GM19324 (cell line): Measurements from ENCODE around the gene MYOM3.
"Not testable (repeated sequence)": the region's sequence is repeated elsewhere in the genome, so short reads cannot be mapped to it uniquely, and the experiment has no call there.

Source experiments
- ATAC-seq: cut with Tn5 transposase; IDR thresholded peaks from one replicate; pipeline ENCODE4 v1.9.1; 2021; ENCODE audit warnings: mild to moderate bottlenecking, moderate library complexity; ENCODE audit not compliant: unreplicated experiment, low FRiP score

The MYOM3 gene

GRCh38 chr1:24008574-24009184 is 103.3 kb downstream of the MYOM3 start:
- ATAC-seq = not testable (repeated sequence)

GRCh38 chr1:24007079-24007478 is 104.9 kb downstream of the MYOM3 start:
- ATAC-seq = no peak
